NCI-H2081 (cell line): Measurements from ENCODE around the gene CCDC63.

Source experiments
- DNase-seq, 2 experiments: peaks; one replicate each; lab custom pipeline; 2025; lab: John Stamatoyannopoulos, UW

Gene CCDC63

DNA sequence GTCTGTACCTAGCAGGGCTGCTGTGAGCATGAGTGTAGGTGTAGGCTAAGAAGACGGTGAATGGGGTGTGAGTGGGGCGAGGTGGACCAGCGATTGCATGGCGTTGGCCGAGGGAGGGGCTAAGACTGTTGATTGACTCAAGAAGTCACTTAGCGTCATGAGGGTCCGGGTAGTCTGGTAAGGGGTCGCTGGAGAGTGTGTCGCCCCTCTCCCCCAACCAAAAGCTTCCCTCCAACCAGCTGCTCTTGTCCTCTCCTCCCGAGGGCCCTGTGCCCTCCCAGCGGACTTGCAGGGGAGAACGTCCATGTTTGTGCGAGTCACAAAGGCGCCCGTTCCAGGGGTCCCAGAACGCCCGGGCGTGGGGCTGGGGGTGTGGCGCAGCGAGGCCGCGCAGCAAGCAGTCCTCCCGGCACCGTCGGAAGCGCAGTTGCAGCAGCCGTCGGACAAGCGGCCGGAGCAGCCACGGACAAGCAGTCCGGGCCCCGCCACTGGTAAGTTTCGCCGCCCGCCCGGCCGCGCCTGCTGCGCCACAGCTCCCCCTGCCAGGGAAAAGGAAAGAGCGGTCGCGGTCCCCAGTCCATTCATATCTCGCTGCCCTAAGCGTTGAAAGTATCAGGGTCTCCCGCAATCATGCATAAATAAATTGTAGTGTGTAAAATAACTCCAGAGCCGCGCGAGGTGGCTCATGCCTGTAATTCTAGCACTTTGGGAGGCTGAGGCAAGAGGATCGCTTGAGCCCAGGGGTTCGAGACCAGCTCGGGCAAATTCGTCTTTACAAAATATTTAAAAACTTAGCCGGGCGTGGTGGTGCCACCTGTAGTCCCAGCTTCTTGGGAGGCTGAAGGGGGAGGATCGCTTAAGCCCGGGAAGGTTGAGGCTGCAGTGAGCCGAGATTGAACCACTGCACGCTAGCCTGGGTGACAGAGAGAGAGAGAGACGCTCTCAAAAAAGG lies at the start of gene CCDC63:
CCDC63 (plus strand) TSS at position 373 of the 952 bp plus-strand sequence. CDS start 5,968 bp downstream, outside the sequence.
- DNase-seq: no peak

GRCh38 chr12:110798461-110798860 lies 48.3 kb upstream of the CCDC63 start:
- no peak for DNase-seq

DNA sequence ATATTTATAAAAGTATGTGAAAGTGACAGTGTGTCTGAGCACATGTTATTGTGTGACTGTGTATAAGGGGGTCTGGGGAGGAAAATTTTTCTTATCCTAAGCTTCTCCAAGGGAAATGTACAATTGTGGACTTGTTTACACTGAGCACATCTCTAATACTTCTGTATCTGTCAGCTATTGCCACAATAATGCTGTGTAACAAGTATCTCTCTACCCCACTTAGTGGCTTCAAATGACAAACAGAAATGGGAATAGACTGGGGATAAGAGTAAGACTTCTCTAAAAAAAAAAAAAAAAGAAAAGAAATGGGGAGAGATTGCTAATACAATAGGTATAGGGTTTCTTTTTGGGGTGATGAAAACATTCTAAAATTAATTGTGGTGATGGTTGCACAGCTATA lies 44.3 kb upstream of the CCDC63 start:
- DNase-seq: no peak

- DNase-seq: no peak
Measured at GRCh38 chr12:110804406-110804805, 42.4 kb upstream of the CCDC63 start.

GRCh38 chr12:110807640-110808039 lies 39.1 kb upstream of the CCDC63 start:
- DNase-seq: no peak

GRCh38 chr12:110809149-110809548 lies 37.6 kb upstream of the CCDC63 start:
- DNase-seq: no peak

DNA sequence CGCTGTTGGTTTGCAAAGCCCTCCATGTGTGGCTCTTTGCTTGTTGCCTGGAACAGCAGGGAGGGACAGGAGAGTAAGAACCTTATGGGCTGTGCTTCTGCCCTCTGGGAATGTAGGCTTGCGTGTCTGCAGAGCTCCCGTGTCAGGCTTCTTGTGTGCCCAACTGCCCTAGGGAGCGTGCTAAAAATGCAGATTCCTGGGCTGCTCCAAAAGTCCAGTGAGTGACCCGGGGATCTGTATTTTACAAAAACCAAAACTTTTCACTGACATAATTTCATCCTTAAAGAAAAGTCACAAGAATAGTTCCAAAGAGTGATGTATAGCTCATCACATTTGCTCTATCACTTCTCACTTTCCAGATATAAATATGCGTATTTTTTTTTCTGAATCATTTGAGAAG lies 34.8 kb upstream of the CCDC63 start:
- no peak for DNase-seq

- no peak for DNase-seq
Measured at GRCh38 chr12:110813285-110813684, 33.5 kb upstream of the CCDC63 start.

DNA sequence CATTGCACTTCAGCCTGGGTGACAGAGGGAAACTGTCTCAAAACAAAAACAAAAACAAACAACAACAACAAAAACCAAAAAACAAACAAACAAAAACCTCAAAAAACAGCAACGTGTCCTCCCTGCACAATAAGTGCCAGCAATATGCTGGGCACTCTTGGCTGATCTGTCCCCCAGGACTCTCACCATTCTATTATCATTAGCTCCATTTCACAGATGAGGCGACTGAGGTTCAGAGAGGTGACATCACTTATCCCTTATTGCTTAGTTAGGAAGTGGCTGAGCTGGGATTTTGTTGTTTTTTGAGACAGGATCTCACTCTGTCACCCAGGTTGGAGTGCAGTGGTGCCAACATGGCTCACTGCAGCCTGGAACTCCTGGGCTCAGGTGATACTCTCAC lies 33.0 kb upstream of the CCDC63 start:
- no peak for DNase-seq

DNA sequence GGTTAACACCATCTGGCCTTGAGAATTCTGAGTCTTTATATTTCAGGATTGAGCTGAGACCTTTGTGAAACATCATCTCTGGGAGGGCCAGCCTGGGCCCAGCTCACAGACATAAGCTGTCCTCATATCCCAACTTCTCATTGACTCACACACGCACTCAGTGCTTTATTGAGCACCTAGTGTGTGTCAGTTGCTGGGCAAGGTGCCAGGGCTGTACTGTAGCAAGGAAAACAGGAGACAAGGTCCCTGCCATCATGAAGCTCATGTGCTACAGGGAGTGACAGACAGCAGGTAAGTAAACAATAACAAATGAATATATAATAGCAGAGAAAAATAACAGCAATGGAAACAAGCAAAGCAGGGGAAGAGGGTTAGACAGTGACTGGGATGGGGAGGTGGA lies 30.5 kb upstream of the CCDC63 start:
- no peak for DNase-seq

DNA sequence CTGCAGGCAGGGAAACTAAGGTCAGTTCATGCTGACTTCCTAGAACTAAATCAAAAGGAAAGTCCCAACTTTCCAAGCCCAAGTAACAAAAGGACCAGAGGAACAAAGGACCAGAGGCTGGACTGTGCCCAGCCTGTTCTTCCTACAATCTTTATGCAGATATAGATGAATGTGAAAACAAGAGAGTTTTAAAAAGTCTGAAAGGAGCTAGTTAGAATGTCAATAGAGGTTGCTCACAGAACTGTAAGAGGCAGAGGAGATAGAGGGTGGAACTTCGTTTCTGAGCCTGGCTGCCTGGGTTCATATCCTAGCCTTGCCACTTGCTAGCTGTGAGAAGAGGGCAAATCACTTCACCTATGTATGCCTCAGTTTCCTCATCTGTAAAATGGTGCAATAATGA lies 30.0 kb upstream of the CCDC63 start:
- no peak for DNase-seq

DNA sequence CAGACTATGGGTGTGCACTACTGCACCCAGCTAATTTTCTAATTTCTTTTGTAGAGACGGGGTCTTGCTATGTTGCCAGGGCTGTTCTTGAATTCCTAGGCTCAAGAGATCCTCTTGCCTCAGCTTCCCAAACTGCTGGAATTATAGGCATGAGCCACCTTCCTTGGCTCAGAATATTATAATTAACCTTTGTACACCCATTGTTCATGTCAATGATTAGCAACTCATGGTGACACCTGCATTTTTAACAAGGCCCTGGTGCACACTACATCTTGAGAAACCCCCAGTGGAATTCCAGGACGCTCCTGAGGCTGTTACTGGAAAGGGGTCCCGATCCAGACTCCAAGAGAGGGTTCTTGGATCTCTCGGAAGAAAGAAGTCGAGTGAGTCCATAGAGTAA lies 28.3 kb upstream of the CCDC63 start:
- DNase-seq: no peak

- DNase-seq: no peak
Measured at GRCh38 chr12:110819150-110819549, 27.6 kb upstream of the CCDC63 start.

DNA sequence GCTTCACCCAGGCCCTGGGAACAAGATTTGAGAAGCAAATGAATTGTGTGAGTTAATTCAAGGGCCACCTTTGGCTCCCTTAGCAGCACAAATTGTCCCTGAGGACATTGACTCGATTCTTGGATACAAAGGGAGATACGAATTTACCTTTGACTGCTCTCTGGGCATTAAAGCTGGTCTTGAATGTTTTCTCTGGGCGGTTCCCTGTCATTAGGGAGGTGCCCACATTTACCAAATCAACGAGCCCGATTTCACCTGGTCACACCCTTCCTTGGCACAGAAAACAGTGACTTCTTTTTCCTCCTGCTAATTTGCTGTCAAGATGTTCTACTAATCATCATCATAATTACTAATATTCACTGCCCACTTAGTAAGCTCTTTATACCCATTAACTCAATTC lies 27.1 kb upstream of the CCDC63 start:
- no peak for DNase-seq

DNA sequence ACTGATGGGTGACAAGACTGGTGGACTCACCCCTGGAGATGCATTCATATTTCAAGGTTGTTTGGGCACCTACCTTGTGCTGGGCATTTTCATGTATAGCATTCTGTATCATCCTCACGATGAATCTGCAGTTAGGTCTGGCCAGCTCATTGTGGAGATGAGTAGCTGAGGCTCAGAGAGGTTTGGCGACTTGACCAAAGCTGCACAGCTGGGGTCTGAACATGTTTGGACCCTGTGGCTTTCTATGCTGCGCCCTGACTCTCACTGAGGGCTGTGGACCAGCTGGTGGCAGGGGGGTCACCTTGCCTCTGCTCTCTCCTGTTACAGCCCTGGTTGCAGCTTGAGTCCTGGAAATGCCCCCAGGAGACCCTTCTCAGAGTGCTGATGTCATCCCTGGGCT lies 24.9 kb upstream of the CCDC63 start:
- DNase-seq: no peak

DNA sequence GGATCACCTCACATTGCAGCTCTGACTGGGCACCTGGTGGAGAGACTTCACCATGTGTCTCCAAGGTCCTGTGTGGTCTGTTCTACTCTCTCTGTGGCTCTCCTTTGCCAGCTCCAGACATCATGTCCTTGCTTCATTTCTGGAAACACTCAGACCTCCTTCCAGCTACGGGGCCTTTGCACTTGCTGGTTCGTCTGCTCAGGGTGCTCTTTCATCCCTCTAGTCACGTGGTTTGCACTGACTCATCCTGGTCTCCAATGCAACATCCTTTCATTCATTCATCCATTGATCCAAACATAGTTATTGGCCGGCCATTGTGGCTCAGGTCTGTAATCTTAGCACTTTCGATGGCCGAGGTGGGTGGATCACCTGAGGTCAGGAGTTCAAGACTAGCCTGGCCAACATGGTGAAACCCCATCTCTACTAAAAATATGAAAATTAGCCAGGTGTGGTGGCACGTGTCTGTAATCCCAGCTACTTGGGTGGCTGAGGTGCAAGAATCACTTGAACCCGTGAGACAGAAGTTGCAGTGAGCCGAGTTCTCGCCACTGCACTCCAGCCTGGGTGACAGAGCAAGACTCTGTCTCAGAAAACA lies 23.9 kb upstream of the CCDC63 start:
- DNase-seq: no peak

GRCh38 chr12:110824342-110824741 lies 22.4 kb upstream of the CCDC63 start:
- DNase-seq: no peak

- no peak for DNase-seq
Measured at GRCh38 chr12:110825530-110825929, 21.3 kb upstream of the CCDC63 start.

DNA sequence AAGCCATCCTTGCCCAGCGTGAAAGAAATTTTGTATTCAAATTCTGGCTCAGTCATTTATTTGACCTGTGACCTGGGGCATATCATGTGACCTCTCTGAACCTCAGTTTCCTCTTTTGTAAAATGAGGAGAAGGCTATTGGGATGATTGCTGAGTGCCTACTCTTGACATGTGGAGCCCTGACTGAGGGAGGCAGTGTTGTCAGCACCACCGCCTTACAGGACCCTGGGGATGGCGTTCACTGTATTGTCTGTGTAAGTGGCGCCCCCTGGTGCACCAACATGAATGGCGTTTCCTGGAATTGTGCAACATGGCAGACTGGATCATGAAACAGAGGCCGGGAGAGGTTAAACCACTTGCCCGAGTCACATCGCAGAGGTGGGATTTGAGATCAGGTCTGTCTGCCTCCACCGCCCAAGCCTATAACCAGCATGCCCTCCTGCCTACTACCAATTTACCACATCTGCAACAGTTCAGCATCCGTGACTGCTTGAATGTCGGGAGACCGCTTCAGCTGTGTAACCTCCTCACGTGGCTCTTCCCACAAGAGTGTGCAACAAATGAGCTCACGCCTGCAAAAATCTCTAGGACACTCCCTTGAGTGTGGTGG lies 20.1 kb upstream of the CCDC63 start:
- DNase-seq: peak; percentile 84 to 86

DNA sequence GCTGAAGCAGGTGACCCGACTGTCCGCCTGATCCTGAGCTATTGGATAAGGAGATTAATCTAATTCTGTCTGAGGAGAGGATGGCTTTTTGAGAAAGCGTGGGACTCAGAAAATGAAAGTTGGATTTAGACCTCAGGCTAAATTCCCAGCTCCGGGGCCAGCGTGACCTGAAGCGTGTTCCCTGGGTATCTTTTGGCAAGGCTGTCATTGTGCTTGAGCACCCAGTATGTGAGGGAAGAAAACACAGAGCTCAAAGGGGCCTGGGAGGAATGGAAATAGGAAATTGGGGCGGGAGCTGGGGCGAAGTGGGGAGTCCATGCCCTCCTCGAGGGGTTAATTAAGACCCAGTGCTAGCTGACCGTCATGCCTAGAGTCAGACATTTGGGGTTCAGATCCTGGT lies 17.5 kb upstream of the CCDC63 start:
- no peak for DNase-seq

DNA sequence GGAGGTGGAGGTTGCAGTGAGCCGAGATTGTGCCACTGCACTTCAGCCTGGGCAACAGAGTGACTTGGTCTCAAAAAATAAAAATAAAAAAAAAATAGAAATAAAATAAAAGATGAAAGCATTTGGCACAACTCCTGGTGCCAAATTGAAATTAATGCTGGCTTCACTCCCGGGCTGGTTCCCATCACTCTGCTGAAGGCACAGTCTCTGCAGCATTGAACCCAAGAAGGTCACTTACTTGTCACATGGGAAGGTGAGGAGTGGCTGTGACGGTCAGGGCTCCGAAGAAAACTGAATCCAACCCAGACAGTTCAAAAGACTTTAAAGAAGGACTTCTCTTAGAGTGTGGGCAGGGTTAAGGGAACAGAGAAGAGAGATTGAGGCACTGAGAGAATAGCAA lies 10.5 kb upstream of the CCDC63 start:
- DNase-seq: no peak

- DNase-seq: no peak
Measured at GRCh38 chr12:110841007-110841406, 5.8 kb upstream of the CCDC63 start.

DNA sequence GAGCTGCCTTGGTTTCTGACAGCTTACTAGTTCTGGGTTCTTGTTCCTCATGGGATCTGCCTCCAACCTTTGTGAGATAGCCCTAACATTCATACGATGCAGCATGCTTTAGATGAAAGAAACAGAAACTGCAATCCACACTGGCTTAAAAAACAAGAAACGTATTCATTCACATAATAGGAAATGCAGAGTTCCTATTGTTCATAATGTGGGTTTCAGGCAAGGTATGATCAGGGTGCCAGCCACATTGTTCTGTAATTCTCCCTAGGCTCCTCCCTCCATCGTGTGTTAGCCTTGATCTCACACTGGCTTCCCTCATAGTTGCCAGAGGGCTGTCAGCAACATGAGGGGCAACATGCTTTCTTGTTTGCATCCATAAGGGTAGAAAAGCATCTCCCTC lies 2.7 kb upstream of the CCDC63 start:
- no peak for DNase-seq
